Choroid plexus epithelial cell (primary cell): Measurements from ENCODE around the gene RCBTB2.

ENCODE experiments used
- DNase-seq: peaks from one replicate; pipeline ENCODE4 v3.0.0-alpha.2; 2010; ENCODE audit warnings: low read depth
- H3K4me3 ChIP-seq: 2 replicates; pipeline ENCODE4 v1.5.1; 2011; ENCODE audit warnings: low read depth, mild to moderate bottlenecking, control low read depth, low read length, moderate library complexity
- TF ChIP-seq, protein P1 (sequence below): conservative IDR thresholded peaks from 2 replicates; pipeline ENCODE4 v1.5.1; 2011; ENCODE audit warnings: low read depth, mild to moderate bottlenecking, control low read depth, inconsistent platforms, low read length, moderate library complexity

Gene RCBTB2

DNA sequence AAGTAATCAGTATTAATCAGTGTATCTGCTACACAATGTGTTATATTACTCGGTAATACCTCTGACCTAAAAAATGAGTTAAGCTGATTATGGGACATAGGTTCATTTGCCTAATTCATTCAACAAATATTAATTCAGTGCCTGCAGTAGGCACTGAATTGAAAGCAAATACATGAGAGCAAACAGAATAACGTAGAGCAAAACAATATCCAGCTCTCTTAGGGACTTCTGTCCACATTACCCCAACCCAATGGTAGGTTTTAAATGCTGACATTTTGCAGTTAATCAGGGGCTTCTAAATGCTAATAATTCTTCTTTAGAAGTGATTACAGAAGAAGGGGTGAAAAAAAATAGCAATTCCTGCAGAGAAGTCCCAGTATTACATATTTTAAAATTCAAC lies 4.9 kb downstream of the RCBTB2 start:
- no peak overlapping the region for H3K4me3 ChIP-seq
- TF ChIP-seq, protein P1, sequence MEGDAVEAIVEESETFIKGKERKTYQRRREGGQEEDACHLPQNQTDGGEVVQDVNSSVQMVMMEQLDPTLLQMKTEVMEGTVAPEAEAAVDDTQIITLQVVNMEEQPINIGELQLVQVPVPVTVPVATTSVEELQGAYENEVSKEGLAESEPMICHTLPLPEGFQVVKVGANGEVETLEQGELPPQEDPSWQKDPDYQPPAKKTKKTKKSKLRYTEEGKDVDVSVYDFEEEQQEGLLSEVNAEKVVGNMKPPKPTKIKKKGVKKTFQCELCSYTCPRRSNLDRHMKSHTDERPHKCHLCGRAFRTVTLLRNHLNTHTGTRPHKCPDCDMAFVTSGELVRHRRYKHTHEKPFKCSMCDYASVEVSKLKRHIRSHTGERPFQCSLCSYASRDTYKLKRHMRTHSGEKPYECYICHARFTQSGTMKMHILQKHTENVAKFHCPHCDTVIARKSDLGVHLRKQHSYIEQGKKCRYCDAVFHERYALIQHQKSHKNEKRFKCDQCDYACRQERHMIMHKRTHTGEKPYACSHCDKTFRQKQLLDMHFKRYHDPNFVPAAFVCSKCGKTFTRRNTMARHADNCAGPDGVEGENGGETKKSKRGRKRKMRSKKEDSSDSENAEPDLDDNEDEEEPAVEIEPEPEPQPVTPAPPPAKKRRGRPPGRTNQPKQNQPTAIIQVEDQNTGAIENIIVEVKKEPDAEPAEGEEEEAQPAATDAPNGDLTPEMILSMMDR, result no peak
- no peak for DNase-seq

DNA sequence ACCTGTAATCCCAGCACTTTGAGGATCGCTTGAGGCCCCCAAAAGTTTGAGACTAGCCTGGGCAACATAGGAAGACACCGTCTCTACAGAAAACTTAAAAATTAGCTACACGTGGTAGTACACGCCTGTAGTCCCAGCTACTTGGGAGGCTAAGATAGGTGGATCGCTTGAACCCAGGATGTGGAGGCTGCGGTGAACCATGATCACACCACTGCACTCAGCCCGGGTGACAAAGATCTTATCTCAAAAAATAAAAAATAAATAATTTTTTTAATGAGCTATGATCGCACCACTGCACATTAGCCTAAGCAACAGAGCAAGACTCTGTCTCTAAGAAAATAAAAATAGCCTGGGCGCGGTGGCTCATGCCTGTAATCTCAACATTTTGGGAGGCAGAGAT lies 6.6 kb downstream of the RCBTB2 start:
- TF ChIP-seq, protein P1, result no peak
- no peak for DNase-seq
- H3K4me3 ChIP-seq, result no peak overlapping the region

DNA sequence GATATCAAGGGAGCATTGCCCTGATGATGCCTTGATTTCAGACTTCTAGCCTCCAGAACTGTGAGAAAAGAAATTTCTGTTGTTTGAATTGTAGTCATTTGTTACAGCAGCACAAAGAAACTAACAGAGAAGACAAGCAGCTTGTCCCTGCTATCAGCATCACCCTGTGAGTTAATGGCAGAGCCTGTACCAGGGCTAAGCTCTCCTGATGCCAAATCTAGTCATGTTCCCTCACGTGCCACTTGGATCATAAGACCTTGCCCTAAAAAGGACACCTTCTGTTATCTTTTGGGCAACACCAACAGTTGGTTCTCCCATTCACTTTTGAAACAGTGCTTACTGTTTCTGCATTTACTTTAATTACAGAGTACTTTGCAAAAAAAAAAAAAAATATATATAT lies 14.8 kb downstream of the RCBTB2 start:
- TF ChIP-seq, protein P1, result no peak

DNA sequence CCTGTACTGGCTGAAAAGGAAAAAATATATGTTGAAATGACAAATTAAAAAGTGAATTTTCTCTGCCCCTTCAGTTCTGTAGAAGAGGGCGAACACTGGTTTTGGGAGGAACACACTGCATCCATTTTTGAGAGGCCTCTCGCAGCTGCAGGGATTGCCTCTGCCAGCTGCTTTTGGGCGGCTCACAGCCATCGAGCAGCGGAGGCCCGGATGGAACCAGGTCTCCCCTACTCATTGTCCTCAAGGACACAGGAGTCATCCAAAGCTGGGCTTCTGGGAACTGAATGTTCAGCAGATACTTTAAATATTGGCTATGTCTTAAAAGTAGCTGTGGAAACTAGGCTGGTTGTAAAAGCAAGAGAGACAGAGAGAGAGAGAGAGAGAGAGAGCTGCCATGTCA lies 17.1 kb downstream of the RCBTB2 start:
- H3K4me3 ChIP-seq, result no peak overlapping the region
- no peak for DNase-seq
- TF ChIP-seq, protein P1, result no peak

More for the DNA sequence above, 14.8 kb downstream of the RCBTB2 start:
- H3K4me3 ChIP-seq, result no peak overlapping the region
- DNase-seq, result no peak

DNA sequence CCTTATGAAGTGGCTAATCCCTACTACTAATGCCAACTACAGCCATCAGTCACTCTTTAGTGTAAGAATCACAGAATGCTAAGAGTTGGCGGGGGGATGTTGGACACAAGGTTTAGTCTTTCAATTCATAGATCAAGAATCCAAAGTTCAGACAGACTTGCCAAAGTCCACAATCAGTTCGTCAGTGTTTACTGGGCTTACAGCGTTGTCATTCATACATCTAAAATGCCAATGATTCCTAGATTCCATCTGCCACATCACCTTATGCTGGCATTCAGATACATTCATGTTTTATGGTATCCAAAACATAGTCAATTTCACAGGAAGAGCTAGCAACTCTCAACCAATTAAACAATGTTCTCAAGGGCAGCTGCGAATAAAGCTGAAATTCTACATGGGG lies 18.1 kb downstream of the RCBTB2 start:
- H3K4me3 ChIP-seq, result no peak overlapping the region
- TF ChIP-seq, protein P1, result no peak
- DNase-seq, result no peak

DNA sequence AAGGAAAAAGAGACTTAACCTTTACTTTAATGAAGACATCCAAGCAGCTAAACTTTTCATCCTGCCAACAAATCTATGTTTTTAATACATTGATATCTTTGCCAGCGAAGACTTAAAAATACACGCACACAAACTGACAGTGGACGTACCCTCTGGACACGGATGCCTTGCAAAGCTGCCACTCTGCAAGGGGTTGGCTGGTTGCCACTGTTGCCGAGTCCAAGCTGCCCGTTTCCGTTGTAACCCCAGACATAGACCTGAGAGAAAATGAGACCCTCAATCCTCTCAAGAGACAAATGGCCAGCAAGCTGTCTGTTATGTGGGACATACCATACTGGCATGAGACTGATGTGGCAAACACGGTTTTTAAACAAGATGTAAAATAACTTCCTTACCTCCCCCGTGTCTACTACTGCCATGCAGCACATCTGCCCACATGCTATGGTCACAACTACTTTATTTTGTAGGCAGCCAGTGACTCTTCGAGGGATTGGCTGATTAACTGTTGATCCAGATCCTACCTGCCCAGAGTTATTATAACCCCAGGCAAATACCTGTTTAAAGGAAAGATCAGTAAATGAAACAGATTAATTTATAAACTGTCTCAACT lies 21.2 kb downstream of the RCBTB2 start:
- no peak overlapping the region for H3K4me3 ChIP-seq
- TF ChIP-seq, protein P1, result no peak
- no peak for DNase-seq

DNA sequence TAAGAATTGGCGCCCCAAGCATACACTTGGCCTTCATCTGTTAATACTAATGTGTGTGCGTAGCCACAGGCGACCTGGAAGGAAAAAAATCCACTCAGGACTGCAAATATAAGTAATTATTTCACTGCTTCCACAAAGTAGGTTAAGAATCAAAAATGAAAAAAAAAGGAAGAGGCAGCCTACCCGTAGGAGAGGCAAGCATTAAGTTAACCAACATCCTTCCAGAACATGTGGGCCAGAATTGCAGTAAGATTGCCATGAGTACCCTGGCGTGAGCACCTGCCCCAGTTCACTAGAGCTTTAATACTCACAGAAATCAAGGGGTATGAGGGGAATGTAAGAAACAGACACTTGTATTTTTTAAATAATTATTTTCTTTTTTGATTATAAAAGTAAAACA lies 22.2 kb downstream of the RCBTB2 start:
- no peak for DNase-seq
- no peak overlapping the region for H3K4me3 ChIP-seq
- TF ChIP-seq, protein P1, result no peak
